GM23338 (cell line): ENCODE results near the gene CTRL. TPM values are rescaled to one million over a fixed set of nuclear protein-coding genes. Genes with fewer than 3 reads are reported as not detected.

ENCODE experiments used
- ATAC-seq: fragments of 200-7000 bp; cut with Tn5 transposase; 3 replicates; pipeline ENCODE4 v1.9.1; 2020
- DNase-seq: peaks from one replicate; pipeline ENCODE4 v3.0.0-alpha.2; 2015; ENCODE audit warnings: low spot score
- H2AFZ ChIP-seq: fragments of 200-600 bp; sonication (generic); 2 replicates; pipeline ENCODE4 v1.8.0; 2016; ENCODE audit warnings: antibody characterized with exemption, mild to moderate bottlenecking, moderate library complexity
- H3F3A ChIP-seq: fragments of 200-600 bp; sonication (generic); replicated peaks from 2 replicates; pipeline ENCODE4 v1.8.0; 2017; ENCODE audit warnings: antibody characterized with exemption, mixed run types, low read depth
- H3K27ac ChIP-seq: fragments of 200-600 bp; sonication (generic); 2 replicates; pipeline ENCODE4 v1.6.1; 2016; ENCODE audit warnings: low read depth
- H3K27me3 ChIP-seq: fragments of 200-600 bp; sonication (generic); 2 replicates; pipeline ENCODE4 v1.8.0; 2016; ENCODE audit warnings: mild to moderate bottlenecking, mixed run types, moderate library complexity; ENCODE audit not compliant: insufficient read depth
- H3K36me3 ChIP-seq: fragments of 200-600 bp; sonication (generic); 2 replicates; pipeline ENCODE4 v1.8.0; 2016; ENCODE audit warnings: mild to moderate bottlenecking; ENCODE audit not compliant: insufficient read depth
- H3K4me1 ChIP-seq: fragments of 200-600 bp; sonication (generic); 2 replicates; pipeline ENCODE4 v1.8.0; 2016; ENCODE audit warnings: mild to moderate bottlenecking, moderate library complexity; ENCODE audit not compliant: insufficient read depth
- H3K4me2 ChIP-seq: fragments of 200-600 bp; sonication (generic); 2 replicates; pipeline ENCODE4 v1.7.1; 2017; ENCODE audit warnings: mixed run types
- H3K4me3 ChIP-seq: fragments of 200-600 bp; sonication (generic); 2 replicates; pipeline ENCODE4 v1.6.1; 2016; ENCODE audit warnings: mixed run types
- H3K79me2 ChIP-seq: fragments of 200-600 bp; sonication (generic); replicated peaks from 2 replicates; pipeline ENCODE4 v1.8.0; 2017; ENCODE audit warnings: mild to moderate bottlenecking; ENCODE audit not compliant: insufficient read depth
- H3K9me2 ChIP-seq: fragments of 200-600 bp; sonication (generic); 2 replicates; pipeline ENCODE4 v1.8.0; 2017; ENCODE audit not compliant: insufficient read depth
- H4K20me1 ChIP-seq: fragments of 200-600 bp; sonication (generic); replicated peaks from 2 replicates; pipeline ENCODE4 v1.8.0; 2017; ENCODE audit warnings: mild to moderate bottlenecking; ENCODE audit not compliant: insufficient read depth
- H3K27ac Mint-ChIP-seq: 2 replicates; pipeline ENCODE4 v1.8.0; 2020; ENCODE audit warnings: inconsistent platforms, mild to moderate bottlenecking, moderate library complexity, mixed read lengths
- H3K27me3 Mint-ChIP-seq: 3 replicates; pipeline ENCODE4 v1.8.0; 2022; ENCODE audit warnings: low read depth, mild to moderate bottlenecking, moderate library complexity, mixed read lengths, inconsistent platforms; ENCODE audit not compliant: insufficient read depth, poor library complexity
- H3K36me3 Mint-ChIP-seq: 3 replicates; pipeline ENCODE4 v1.8.0; 2021; ENCODE audit warnings: low read depth, mild to moderate bottlenecking, inconsistent platforms, moderate library complexity, mixed read lengths
- H3K4me1 Mint-ChIP-seq: 3 replicates; pipeline ENCODE4 v1.8.0; 2020; ENCODE audit warnings: mild to moderate bottlenecking, inconsistent platforms, mixed read lengths
- H3K4me3 Mint-ChIP-seq: 3 replicates; pipeline ENCODE4 v1.8.0; 2021; ENCODE audit warnings: moderate library complexity, mild to moderate bottlenecking, inconsistent platforms, mixed read lengths
- H3K9me3 Mint-ChIP-seq: 3 replicates; pipeline ENCODE4 v1.8.0; 2020; ENCODE audit warnings: moderate library complexity, mild to moderate bottlenecking, inconsistent platforms, mixed read lengths
- CREB1 ChIP-seq: fragments of 250-450 bp; sonication (Bioruptor Pico); IDR thresholded peaks from 2 replicates; pipeline ENCODE4 v1.5.0; 2020; ENCODE audit warnings: low read depth, mild to moderate bottlenecking, moderate library complexity
- EZH2 ChIP-seq: fragments of 200-600 bp; sonication (generic); IDR thresholded peaks from one replicate; pipeline ENCODE4 v1.8.0; 2017; ENCODE audit warnings: antibody characterized with exemption, mild to moderate bottlenecking, low read depth; ENCODE audit not compliant: unreplicated experiment
- EZH2phosphoT487 ChIP-seq: fragments of 200-600 bp; sonication (generic); IDR thresholded peaks from one replicate; pipeline ENCODE4 v1.8.1; 2018; ENCODE audit warnings: antibody characterized with exemption; ENCODE audit not compliant: unreplicated experiment
- JUNB ChIP-seq: IDR thresholded peaks from one replicate; pipeline ENCODE4 v1.6.1; 2016; ENCODE audit warnings: antibody characterized with exemption; ENCODE audit not compliant: unreplicated experiment
- NANOG ChIP-seq: IDR thresholded peaks from 2 replicates; pipeline ENCODE4 v1.6.1; 2016; ENCODE audit warnings: antibody characterized with exemption, borderline replicate concordance
- POLR2AphosphoS5 ChIP-seq: IDR thresholded peaks from 2 replicates; pipeline ENCODE4 v1.6.1; 2016; ENCODE audit warnings: antibody characterized with exemption, low read depth
- STAT1 ChIP-seq: IDR thresholded peaks from one replicate; pipeline ENCODE4 v1.6.1; 2016; ENCODE audit warnings: antibody characterized with exemption; ENCODE audit not compliant: unreplicated experiment
- ZNF114 ChIP-seq: fragments of 250-450 bp; sonication (Bioruptor Pico); IDR thresholded peaks from 2 replicates; pipeline ENCODE4 v1.5.0; 2020; ENCODE audit warnings: mild to moderate bottlenecking, moderate library complexity
- ZNF331 ChIP-seq: fragments of 250-450 bp; sonication (Bioruptor Pico); IDR thresholded peaks from 2 replicates; pipeline ENCODE4 v1.5.0; 2020; ENCODE audit warnings: low read depth, mild to moderate bottlenecking, moderate library complexity
- polyA plus RNA-seq: library from polyadenylated mRNA; unstranded; fragments of >200 nt; fragmentation: Nextera tagmentation; extraction: Ambion mirVana; gene quantifications from 2 replicates; pipeline ENCODE4 v1.2.1, GENCODE V29; 2016
- total RNA-seq: library from RNA; depleted of rRNA; stranded (reverse); fragments of >200 nt; shearing (Covaris generic); gene quantifications from 2 replicates; pipeline ENCODE4 v1.2.3, GENCODE V29; 2014
- TF ChIP-seq, protein P1 (sequence below), 2 experiments: fragments of 200-600 bp in 1 of 2; sonication (generic) in 1 of 2; conservative IDR thresholded peaks; 2 replicates each; pipeline versions ENCODE4 v1.5.1 to v1.6.1; 2016 to 2017; ENCODE audit warnings: antibody characterized with exemption in 2 of 2, low read depth in 2 of 2, mild to moderate bottlenecking in 2 of 2, moderate library complexity in 1 of 2
- TF ChIP-seq, protein P2 (sequence below): IDR thresholded peaks from 2 replicates; pipeline ENCODE4 v1.6.1; 2016; ENCODE audit warnings: antibody characterized with exemption
- TF ChIP-seq, protein P3 (sequence below): IDR thresholded peaks from one replicate; pipeline ENCODE4 v1.6.1; 2018; ENCODE audit warnings: antibody characterized with exemption; ENCODE audit not compliant: unreplicated experiment
- TF ChIP-seq, protein P4 (sequence below): fragments of 250-450 bp; sonication (Bioruptor Pico); IDR thresholded peaks from 2 replicates; pipeline ENCODE4 v1.5.0; 2020; ENCODE audit warnings: mild to moderate bottlenecking, moderate library complexity

The CTRL gene
- total and polyA plus RNA-seq, 2 experiments from 2014 or later = 1.6 to 13.0 TPM

DNA sequence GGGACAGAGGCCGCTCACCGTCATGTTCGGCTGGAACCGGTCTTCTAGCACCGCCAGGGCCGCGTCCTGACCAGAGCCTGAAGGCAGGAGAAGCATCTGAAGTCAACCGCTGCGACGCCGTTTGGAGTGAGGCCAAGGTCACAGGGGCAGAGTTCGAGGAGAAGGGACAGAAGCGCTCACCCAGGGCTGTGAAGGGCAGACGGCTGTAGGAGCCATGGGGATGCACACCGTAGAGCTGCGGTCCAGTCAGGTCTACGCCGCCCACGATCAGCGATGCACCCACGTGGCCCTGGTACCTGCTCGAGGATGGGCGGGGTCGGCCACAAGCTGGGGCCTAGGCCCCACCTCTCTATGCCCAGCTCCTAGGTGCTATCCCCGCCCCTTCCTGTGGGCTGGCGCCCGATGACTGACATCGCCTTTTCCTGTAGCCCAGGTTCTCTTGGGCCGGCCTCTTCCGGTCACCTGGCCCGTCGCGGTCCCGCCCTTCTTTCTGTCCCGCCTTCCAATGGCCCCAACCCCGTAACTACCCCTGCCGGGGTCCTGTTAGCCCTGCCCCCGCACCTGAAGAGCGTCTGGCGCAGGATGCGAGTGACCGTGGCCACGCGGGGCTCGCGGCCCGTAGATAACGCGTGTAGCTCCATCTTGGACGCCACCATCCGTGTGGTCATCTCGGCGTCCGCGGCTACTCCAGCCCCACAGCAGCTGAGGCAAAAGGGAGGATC, 3.9 kb upstream of the CTRL start:
- TF ChIP-seq, protein P1, sequence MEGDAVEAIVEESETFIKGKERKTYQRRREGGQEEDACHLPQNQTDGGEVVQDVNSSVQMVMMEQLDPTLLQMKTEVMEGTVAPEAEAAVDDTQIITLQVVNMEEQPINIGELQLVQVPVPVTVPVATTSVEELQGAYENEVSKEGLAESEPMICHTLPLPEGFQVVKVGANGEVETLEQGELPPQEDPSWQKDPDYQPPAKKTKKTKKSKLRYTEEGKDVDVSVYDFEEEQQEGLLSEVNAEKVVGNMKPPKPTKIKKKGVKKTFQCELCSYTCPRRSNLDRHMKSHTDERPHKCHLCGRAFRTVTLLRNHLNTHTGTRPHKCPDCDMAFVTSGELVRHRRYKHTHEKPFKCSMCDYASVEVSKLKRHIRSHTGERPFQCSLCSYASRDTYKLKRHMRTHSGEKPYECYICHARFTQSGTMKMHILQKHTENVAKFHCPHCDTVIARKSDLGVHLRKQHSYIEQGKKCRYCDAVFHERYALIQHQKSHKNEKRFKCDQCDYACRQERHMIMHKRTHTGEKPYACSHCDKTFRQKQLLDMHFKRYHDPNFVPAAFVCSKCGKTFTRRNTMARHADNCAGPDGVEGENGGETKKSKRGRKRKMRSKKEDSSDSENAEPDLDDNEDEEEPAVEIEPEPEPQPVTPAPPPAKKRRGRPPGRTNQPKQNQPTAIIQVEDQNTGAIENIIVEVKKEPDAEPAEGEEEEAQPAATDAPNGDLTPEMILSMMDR (conservative IDR thresholded peaks at IDR 0.05; ENCODE audit: low read depth in 2 of 2) = no peak
- TF ChIP-seq STAT1 (no peak), NANOG (no peak), CREB1 (CRISPR knock-in tag) (no peak), ZNF114 (CRISPR knock-in tag) (no peak), POLR2AphosphoS5 (peak; percentile 95), EZH2phosphoT487 (no peak), ZNF331 (CRISPR knock-in tag) (no peak), EZH2 (no peak), JUNB (no peak)
- TF ChIP-seq, protein P2, sequence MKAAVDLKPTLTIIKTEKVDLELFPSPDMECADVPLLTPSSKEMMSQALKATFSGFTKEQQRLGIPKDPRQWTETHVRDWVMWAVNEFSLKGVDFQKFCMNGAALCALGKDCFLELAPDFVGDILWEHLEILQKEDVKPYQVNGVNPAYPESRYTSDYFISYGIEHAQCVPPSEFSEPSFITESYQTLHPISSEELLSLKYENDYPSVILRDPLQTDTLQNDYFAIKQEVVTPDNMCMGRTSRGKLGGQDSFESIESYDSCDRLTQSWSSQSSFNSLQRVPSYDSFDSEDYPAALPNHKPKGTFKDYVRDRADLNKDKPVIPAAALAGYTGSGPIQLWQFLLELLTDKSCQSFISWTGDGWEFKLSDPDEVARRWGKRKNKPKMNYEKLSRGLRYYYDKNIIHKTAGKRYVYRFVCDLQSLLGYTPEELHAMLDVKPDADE = peak; percentile 40; the same call in 1 of the 2 replicates
- TF ChIP-seq, protein P3, sequence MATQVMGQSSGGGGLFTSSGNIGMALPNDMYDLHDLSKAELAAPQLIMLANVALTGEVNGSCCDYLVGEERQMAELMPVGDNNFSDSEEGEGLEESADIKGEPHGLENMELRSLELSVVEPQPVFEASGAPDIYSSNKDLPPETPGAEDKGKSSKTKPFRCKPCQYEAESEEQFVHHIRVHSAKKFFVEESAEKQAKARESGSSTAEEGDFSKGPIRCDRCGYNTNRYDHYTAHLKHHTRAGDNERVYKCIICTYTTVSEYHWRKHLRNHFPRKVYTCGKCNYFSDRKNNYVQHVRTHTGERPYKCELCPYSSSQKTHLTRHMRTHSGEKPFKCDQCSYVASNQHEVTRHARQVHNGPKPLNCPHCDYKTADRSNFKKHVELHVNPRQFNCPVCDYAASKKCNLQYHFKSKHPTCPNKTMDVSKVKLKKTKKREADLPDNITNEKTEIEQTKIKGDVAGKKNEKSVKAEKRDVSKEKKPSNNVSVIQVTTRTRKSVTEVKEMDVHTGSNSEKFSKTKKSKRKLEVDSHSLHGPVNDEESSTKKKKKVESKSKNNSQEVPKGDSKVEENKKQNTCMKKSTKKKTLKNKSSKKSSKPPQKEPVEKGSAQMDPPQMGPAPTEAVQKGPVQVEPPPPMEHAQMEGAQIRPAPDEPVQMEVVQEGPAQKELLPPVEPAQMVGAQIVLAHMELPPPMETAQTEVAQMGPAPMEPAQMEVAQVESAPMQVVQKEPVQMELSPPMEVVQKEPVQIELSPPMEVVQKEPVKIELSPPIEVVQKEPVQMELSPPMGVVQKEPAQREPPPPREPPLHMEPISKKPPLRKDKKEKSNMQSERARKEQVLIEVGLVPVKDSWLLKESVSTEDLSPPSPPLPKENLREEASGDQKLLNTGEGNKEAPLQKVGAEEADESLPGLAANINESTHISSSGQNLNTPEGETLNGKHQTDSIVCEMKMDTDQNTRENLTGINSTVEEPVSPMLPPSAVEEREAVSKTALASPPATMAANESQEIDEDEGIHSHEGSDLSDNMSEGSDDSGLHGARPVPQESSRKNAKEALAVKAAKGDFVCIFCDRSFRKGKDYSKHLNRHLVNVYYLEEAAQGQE = no peak
- TF ChIP-seq, protein P4, sequence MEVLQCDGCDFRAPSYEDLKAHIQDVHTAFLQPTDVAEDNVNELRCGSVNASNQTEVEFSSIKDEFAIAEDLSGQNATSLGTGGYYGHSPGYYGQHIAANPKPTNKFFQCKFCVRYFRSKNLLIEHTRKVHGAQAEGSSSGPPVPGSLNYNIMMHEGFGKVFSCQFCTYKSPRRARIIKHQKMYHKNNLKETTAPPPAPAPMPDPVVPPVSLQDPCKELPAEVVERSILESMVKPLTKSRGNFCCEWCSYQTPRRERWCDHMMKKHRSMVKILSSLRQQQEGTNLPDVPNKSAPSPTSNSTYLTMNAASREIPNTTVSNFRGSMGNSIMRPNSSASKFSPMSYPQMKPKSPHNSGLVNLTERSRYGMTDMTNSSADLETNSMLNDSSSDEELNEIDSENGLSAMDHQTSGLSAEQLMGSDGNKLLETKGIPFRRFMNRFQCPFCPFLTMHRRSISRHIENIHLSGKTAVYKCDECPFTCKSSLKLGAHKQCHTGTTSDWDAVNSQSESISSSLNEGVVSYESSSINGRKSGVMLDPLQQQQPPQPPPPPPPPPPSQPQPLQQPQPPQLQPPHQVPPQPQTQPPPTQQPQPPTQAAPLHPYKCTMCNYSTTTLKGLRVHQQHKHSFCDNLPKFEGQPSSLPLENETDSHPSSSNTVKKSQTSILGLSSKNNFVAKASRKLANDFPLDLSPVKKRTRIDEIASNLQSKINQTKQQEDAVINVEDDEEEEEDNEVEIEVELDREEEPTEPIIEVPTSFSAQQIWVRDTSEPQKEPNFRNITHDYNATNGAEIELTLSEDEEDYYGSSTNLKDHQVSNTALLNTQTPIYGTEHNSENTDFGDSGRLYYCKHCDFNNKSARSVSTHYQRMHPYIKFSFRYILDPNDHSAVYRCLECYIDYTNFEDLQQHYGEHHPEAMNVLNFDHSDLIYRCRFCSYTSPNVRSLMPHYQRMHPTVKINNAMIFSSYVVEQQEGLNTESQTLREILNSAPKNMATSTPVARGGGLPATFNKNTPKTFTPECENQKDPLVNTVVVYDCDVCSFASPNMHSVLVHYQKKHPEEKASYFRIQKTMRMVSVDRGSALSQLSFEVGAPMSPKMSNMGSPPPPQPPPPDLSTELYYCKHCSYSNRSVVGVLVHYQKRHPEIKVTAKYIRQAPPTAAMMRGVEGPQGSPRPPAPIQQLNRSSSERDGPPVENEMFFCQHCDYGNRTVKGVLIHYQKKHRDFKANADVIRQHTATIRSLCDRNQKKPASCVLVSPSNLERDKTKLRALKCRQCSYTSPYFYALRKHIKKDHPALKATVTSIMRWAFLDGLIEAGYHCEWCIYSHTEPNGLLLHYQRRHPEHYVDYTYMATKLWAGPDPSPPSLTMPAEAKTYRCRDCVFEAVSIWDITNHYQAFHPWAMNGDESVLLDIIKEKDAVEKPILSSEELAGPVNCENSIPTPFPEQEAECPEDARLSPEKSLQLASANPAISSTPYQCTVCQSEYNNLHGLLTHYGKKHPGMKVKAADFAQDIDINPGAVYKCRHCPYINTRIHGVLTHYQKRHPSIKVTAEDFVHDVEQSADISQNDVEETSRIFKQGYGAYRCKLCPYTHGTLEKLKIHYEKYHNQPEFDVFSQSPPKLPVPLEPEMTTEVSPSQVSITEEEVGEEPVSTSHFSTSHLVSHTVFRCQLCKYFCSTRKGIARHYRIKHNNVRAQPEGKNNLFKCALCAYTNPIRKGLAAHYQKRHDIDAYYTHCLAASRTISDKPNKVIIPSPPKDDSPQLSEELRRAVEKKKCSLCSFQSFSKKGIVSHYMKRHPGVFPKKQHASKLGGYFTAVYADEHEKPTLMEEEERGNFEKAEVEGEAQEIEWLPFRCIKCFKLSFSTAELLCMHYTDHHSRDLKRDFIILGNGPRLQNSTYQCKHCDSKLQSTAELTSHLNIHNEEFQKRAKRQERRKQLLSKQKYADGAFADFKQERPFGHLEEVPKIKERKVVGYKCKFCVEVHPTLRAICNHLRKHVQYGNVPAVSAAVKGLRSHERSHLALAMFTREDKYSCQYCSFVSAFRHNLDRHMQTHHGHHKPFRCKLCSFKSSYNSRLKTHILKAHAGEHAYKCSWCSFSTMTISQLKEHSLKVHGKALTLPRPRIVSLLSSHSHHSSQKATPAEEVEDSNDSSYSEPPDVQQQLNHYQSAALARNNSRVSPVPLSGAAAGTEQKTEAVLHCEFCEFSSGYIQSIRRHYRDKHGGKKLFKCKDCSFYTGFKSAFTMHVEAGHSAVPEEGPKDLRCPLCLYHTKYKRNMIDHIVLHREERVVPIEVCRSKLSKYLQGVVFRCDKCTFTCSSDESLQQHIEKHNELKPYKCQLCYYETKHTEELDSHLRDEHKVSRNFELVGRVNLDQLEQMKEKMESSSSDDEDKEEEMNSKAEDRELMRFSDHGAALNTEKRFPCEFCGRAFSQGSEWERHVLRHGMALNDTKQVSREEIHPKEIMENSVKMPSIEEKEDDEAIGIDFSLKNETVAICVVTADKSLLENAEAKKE (CRISPR knock-in tag) = no peak
- H3K9me3 Mint-ChIP-seq = 0 out of 3 replicates have a peak, but pooled peaks cover 3% of the 10 kb centered on the region
- no peaks in the 10 kb centered on the region for H3K27me3 ChIP-seq
- peaks cover 9% of the 10 kb centered on the region; the same call in 1 of the 2 replicates for H3F3A ChIP-seq
- peaks cover 20% of the 10 kb centered on the region; the same call in 2 of the 3 replicates for H3K36me3 Mint-ChIP-seq
- H3K4me1 Mint-ChIP-seq = peaks cover 21% of the 10 kb centered on the region
- peak overlapping the region; percentile 91 for H2AFZ ChIP-seq
- ATAC-seq (peak; percentile 91), DNase-seq (peak; percentile 99)
- peaks cover 3% of the 10 kb centered on the region for H4K20me1 ChIP-seq
- peak overlapping the region; percentile 79; the same call in 1 of the 2 replicates for H3K27ac ChIP-seq
- H3K79me2 ChIP-seq = peaks cover 5% of the 10 kb centered on the region; the same call in 1 of the 2 replicates
- H3K4me2 ChIP-seq = peak overlapping the region; percentile 99
- peak overlapping the region; percentile 99 for H3K27ac Mint-ChIP-seq
- peak overlapping the region; percentile 100 for H3K4me3 Mint-ChIP-seq
- H3K36me3 ChIP-seq = no peaks in the 10 kb centered on the region
- peaks cover 41% of the 10 kb centered on the region for H3K27me3 Mint-ChIP-seq
- H3K9me2 ChIP-seq = no peaks in the 10 kb centered on the region
- H3K4me1 ChIP-seq = peaks cover 10% of the 10 kb centered on the region; the same call in 1 of the 2 replicates
- peak overlapping the region; percentile 98 for H3K4me3 ChIP-seq
